HEK293T (cell line): Measurements from ENCODE around the gene ATP8A1.

Experiments used
- BHLHE40 ChIP-seq: fragments of 450-650 bp; IDR thresholded peaks from 2 replicates; pipeline ENCODE4 v1.6.1; 2016; ENCODE audit warnings: mild to moderate bottlenecking, moderate library complexity, borderline replicate concordance
- CTBP1 ChIP-seq: fragments of 450-650 bp; IDR thresholded peaks from 2 replicates; pipeline ENCODE4 v1.6.1; 2016; ENCODE audit warnings: borderline replicate concordance
- ELF4 ChIP-seq: fragments of 450-650 bp; IDR thresholded peaks from 2 replicates; pipeline ENCODE4 v1.6.1; 2017; ENCODE audit warnings: antibody characterized with exemption
- FOXM1 ChIP-seq: fragments of 450-650 bp; IDR thresholded peaks from 2 replicates; pipeline ENCODE4 v1.6.1; 2017; ENCODE audit warnings: mild to moderate bottlenecking, borderline replicate concordance
- HDGF ChIP-seq: fragments of 450-650 bp; IDR thresholded peaks from 2 replicates; pipeline ENCODE4 v1.6.1; 2017; ENCODE audit warnings: antibody characterized with exemption, borderline replicate concordance
- L3MBTL2 ChIP-seq: fragments of 450-650 bp; conservative IDR thresholded peaks from 2 replicates; pipeline ENCODE4 v1.6.1; 2016; ENCODE audit warnings: mild to moderate bottlenecking
- SP1 ChIP-seq: fragments of 450-650 bp; IDR thresholded peaks from 2 replicates; pipeline ENCODE4 v1.6.1; 2017
- SUZ12 ChIP-seq: fragments of 450-650 bp; IDR thresholded peaks from 2 replicates; pipeline ENCODE4 v1.6.1; 2016; ENCODE audit warnings: mild to moderate bottlenecking
- ZNF384 ChIP-seq: fragments of 450-650 bp; IDR thresholded peaks from 2 replicates; pipeline ENCODE4 v1.6.1; 2016

DNA sequence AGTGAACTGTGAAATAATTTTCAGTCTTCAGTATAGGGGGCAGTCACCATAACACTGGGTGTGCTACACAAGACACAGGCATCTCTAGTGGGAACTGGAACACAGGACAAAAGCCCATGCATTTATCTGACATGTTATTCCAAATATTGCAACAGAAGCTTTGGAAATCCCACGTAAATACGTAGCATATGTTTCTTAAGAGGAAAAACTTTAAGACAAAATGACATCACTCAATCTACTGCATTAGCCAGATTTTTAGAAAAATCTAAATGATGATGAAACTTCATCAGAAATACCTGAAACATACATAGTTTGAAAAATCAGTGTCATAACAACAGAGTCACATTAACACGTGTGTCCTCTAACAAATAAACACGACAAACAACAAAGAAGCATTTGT, 245.1 kb downstream of the ATP8A1 start:
- no peak for TF ChIP-seq L3MBTL2
- TF ChIP-seq ZNF384 = no peak
- TF ChIP-seq ELF4 = no peak
- TF ChIP-seq SP1 = no peak
- TF ChIP-seq BHLHE40 = no peak
- no peak for TF ChIP-seq HDGF
- no peak for TF ChIP-seq CTBP1
- no peak for TF ChIP-seq FOXM1
- no peak for TF ChIP-seq SUZ12
